HG02973 (cell line): ENCODE results near the gene SIRPD.
"Not testable (repeated sequence)": the region's sequence is repeated elsewhere in the genome, so short reads cannot be mapped to it uniquely, and the experiment has no call there.

Source experiments
- ATAC-seq: cut with Tn5 transposase; IDR thresholded peaks from one replicate; pipeline ENCODE4 v1.9.1; 2021; ENCODE audit warnings: moderate library complexity; ENCODE audit not compliant: unreplicated experiment

Gene SIRPD

GRCh38 chr20:1557605-1558004 lies at the start of gene SIRPD:
TSS of gene SIRPD (minus strand) at chr20:1557705. CDS start at chr20:1557653, 52 bp downstream.
- no peak for ATAC-seq

- ATAC-seq = no peak
These were observed 43.2 kb upstream of the SIRPD start for GRCh38 chr20:1600736-1601135.

- ATAC-seq = no peak
These were observed 37.8 kb upstream of the SIRPD start for GRCh38 chr20:1595333-1595732.

GRCh38 chr20:1588533-1589460 lies 31.3 kb upstream of the SIRPD start:
- no peak for ATAC-seq

DNA sequence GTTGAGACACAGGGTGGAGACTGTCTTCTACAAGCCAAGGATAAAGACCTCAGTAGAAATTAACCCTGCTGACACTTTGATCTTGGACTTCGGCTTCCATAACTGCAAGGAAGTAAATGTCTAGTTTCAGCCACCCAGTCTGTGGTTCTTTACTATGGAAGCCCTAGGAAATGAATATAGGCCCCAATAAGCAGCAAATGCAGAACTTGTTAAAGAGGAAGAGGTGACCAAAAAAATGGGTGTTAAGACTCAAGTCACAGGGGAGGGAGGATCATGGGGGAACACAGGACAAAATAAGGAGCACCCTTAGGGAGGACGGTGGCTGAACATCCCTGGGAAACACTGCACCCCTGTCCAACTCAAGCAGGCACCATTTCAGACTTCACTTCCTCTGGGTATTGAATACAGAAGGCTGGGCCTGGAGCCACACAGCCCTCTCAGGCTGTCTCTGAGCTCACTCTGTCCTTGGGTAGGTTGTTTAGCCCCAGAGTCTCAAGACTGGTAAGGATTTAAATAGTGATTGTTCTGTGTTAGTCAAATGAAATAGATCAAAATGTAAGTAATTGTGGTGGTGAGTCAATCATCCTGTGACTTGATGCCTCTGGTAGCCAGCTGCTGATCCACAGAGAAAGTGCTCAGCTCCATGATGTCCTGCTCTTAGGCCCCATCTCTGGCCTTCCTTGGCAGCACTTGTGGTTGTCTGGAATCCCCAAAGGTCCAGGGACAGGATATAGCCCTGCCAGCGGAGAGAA lies 30.5 kb upstream of the SIRPD start:
- ATAC-seq = no peak

DNA sequence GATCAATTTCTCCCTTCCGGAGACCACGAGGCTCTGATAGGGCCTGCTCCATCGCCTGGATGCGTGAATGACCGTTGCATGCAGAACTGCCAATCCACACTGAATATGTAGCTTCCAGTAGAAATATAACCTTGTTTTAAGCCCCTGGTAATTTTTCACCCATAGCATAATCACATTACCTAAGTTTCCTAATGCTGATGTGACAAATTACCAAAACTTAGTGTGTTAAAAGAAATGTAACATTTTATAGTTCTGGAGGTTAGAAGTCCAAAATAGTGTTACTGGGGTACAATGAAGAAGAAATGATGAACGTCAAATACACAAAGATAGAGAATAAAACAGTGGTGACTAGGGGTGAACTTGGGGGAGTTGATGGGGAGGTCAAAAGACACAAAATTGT lies 22.0 kb upstream of the SIRPD start:
- no peak for ATAC-seq

GRCh38 chr20:1577906-1578305 lies 20.4 kb upstream of the SIRPD start:
- ATAC-seq = no peak

- ATAC-seq = not testable (repeated sequence)
These were observed 19.8 kb upstream of the SIRPD start for GRCh38 chr20:1577313-1577712.

- ATAC-seq = no peak
These were observed 19.1 kb upstream of the SIRPD start for GRCh38 chr20:1576641-1577040.

DNA sequence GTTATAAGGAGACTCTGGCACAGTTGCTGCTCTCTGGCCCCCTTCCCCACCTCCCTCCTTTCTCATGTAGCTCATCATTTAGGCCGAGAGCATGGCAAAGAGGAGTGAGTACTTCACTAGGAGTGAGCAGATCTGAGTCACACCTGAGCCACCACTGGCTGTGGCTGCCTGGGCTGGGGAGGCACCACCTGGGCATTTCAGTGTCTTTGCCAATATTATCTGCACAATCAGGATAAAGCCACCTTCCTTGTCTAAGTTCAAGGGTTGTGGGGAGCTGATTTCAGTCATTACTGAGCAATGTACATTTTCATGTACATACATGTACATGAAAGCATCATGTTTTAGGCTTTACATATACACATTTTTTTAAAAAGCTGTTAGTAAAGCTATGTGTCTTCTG lies 18.5 kb upstream of the SIRPD start:
- ATAC-seq = not testable (repeated sequence)

DNA sequence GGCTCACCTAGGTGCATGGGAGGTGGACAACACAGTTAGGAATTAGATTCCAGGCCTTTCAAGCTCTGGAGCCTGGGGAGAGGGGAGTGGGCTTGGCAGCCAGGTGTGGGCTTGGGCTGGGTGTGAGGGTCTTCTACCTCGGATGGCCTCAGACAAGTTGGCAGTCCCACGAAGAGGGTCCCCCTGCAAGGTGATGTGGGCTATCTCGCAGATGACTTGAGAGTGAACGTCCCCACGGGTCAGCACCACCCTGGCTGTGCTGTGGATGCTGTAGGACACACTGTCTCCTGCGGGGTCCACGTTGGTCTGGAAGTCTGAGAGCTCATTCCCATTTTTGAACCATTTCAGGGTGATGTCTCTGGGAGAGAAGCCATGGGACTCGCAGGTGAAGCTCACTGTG lies 14.1 kb upstream of the SIRPD start:
- not testable (repeated sequence) for ATAC-seq

GRCh38 chr20:1569415-1569881 lies 11.9 kb upstream of the SIRPD start:
- no peak for ATAC-seq

- no peak for ATAC-seq
These were observed 10.6 kb upstream of the SIRPD start for GRCh38 chr20:1568163-1568490.

DNA sequence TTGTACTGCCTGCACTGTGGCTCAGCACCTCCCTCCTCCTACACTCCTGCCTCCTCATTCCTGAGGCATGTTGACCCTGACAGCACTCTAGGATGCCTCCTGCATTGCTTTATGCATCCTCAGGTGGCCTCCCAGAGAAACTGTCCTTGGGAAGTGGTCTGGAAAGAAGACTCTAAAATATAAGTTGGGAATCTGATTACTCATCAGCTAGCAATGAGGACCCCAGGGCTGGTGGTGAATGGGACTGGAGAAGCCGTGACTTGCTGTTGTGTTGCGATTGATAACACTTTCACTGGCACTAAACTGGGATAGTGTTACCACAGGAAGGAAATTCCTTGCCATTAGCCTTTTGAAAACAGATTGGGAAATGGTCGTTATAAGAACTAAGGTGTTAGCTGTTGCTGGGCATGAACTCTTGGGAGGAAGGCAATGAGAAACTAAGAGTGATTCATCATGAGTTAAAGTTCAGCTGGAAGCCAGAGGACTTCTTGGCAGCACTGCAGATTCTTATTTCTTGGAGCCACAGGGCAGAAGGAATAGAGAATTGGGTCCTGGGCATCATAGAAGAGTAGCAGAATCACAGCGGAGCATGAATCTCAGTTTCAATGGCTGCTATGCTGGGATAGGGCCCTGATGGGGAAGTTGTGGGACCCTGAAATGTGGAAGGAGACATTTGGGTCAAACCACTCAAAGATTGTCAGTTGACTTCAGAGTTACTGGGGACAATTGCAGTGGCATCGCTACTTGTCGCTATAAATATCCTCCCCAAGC lies 10.1 kb upstream of the SIRPD start:
- ATAC-seq = no peak

GRCh38 chr20:1566701-1567100 lies 9.2 kb upstream of the SIRPD start:
- no peak for ATAC-seq

GRCh38 chr20:1565461-1565860 lies 8.0 kb upstream of the SIRPD start:
- no peak for ATAC-seq

DNA sequence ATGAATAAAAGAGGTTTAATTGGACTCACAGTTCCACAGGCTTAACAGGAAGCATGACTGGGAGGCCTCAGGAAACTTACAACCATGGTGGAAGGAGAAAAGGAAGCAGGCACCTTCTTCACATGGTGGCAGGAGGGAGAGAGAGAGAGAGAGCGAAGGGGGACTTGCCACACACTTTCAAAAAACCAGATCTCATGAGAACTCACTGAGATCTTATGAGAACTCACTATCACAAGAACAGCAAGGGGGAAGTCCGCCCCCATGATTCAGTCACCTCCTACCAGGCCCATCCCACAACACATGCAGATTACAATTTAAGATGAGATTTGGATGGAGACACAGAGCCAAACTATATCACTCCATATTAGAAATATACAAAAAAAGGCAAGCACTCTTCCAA lies 6.1 kb upstream of the SIRPD start:
- ATAC-seq = no peak

- no peak for ATAC-seq
These were observed 5.1 kb upstream of the SIRPD start for GRCh38 chr20:1562622-1563021.

DNA sequence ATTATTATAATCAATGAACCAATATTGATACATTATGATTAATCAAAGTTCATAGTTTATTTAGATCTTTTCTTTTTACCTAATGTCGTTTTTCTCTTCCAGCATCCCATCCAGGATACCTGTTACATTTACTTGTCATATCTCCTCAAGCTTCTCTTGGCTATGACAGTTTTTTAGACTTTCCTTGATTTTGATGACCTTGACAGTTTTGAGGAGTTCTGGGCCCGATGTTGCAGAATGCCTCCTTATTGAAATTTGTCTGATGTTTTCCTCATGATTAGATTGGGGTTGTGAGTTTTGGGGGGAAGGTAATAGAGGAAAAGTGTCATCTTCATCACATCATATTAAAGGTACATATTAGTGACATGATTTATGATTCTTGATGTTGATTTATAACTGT lies 3.8 kb upstream of the SIRPD start:
- ATAC-seq = no peak

- no peak for ATAC-seq
These were observed 1.6 kb downstream of the SIRPD start for GRCh38 chr20:1555952-1556351.

GRCh38 chr20:1539816-1540419 lies 17.6 kb downstream of the SIRPD start:
- ATAC-seq = no peak
